GM23338 (cell line): ENCODE results near the gene RAB29. TPM values are rescaled to one million over a fixed set of nuclear protein-coding genes. Genes with fewer than 3 reads are reported as not detected.

Source experiments
- CREB1 ChIP-seq: fragments of 250-450 bp; sonication (Bioruptor Pico); IDR thresholded peaks from 2 replicates; pipeline ENCODE4 v1.5.0; 2020; ENCODE audit warnings: low read depth, mild to moderate bottlenecking, moderate library complexity
- CTCF ChIP-seq, 2 experiments: fragments of 200-600 bp in 1 of 2; sonication (generic) in 1 of 2; conservative IDR thresholded peaks; 2 replicates each; pipeline versions ENCODE4 v1.5.1 to v1.6.1; 2016 to 2017; ENCODE audit warnings: antibody characterized with exemption in 2 of 2, low read depth in 2 of 2, mild to moderate bottlenecking in 2 of 2, moderate library complexity in 1 of 2
- ETS1 ChIP-seq: IDR thresholded peaks from 2 replicates; pipeline ENCODE4 v1.6.1; 2016; ENCODE audit warnings: antibody characterized with exemption
- EZH2phosphoT487 ChIP-seq: fragments of 200-600 bp; sonication (generic); IDR thresholded peaks from one replicate; pipeline ENCODE4 v1.8.1; 2018; ENCODE audit warnings: antibody characterized with exemption; ENCODE audit not compliant: unreplicated experiment
- JUNB ChIP-seq: IDR thresholded peaks from one replicate; pipeline ENCODE4 v1.6.1; 2016; ENCODE audit warnings: antibody characterized with exemption; ENCODE audit not compliant: unreplicated experiment
- POLR2AphosphoS5 ChIP-seq: IDR thresholded peaks from 2 replicates; pipeline ENCODE4 v1.6.1; 2016; ENCODE audit warnings: antibody characterized with exemption, low read depth
- STAT1 ChIP-seq: IDR thresholded peaks from one replicate; pipeline ENCODE4 v1.6.1; 2016; ENCODE audit warnings: antibody characterized with exemption; ENCODE audit not compliant: unreplicated experiment
- ZNF462 ChIP-seq: fragments of 250-450 bp; sonication (Bioruptor Pico); IDR thresholded peaks from 2 replicates; pipeline ENCODE4 v1.5.0; 2020; ENCODE audit warnings: mild to moderate bottlenecking, moderate library complexity
- polyA plus RNA-seq: library from polyadenylated mRNA; unstranded; fragments of >200 nt; fragmentation: Nextera tagmentation; extraction: Ambion mirVana; gene quantifications from 2 replicates; pipeline ENCODE4 v1.2.1, GENCODE V29; 2016
- total RNA-seq: library from RNA; depleted of rRNA; stranded (reverse); fragments of >200 nt; shearing (Covaris generic); gene quantifications from 2 replicates; pipeline ENCODE4 v1.2.3, GENCODE V29; 2014

Gene RAB29
- total and polyA plus RNA-seq, 2 experiments from 2014 or later: 7.1 to 9.1 TPM

GRCh38 chr1:205750138-205751035 lies 24.9 kb downstream of the RAB29 start, which contains the start of gene NUCKS1 (continued):
- TF ChIP-seq ZNF462: no peak
- peak; percentile 86 for TF ChIP-seq CREB1 (CRISPR knock-in tag)
- TF ChIP-seq ETS1: no peak
- TF ChIP-seq POLR2AphosphoS5: peak; percentile 65
- TF ChIP-seq JUNB: no peak
- no peak for TF ChIP-seq EZH2phosphoT487
- no peak for TF ChIP-seq STAT1
- TF ChIP-seq CTCF (conservative IDR thresholded peaks at IDR 0.05; ENCODE audit: low read depth in 2 of 2): 0 out of 4 replicates have a peak, but pooled peaks of 1 of the 2 experiments have one; percentile 8
